ENCODE measurements around the gene CRYAB. TPM values are rescaled to one million over a fixed set of nuclear protein-coding genes. Genes with fewer than 3 reads are reported as not detected.

CRYAB gene
- total and polyA plus RNA-seq, 2 of the 4 experiments (the other 2 are of a cell fraction): 6.5 to 19.5 TPM

GRCh38 chr11:111939836-111940604, 28.4 kb upstream of the CRYAB start:
- H2AK9ac ChIP-seq (replicated peaks; ENCODE audit: low read depth, low read length, poor library complexity): no peak overlapping the region
- peak; percentile 94 for DNase-seq
- 0 out of 2 replicates have a peak overlapping the region, but pooled peaks have one; percentile 2 for H3K4ac ChIP-seq (ENCODE audit: low read depth, low read length)
- no peaks in the 10 kb centered on the region for H3K27me3 ChIP-seq (ENCODE audit: control insufficient read depth, insufficient read depth, low read length)
- peak; percentile 49 for ATAC-seq (ENCODE audit: low read depth)
- TF ChIP-seq RCOR1 (IDR thresholded peaks at IDR 0.05; ENCODE audit: insufficient replicate concordance, low read length) (peak; percentile 62), RAD21 (IDR thresholded peaks at IDR 0.05; ENCODE audit: low read length) (no peak), BHLHE40 (IDR thresholded peaks at IDR 0.05; ENCODE audit: low read depth, low read length) (no peak)
- H2AFZ ChIP-seq (replicated peaks; ENCODE audit: low read length, poor library complexity): no peak overlapping the region
- no peaks in the 10 kb centered on the region for H3K36me3 ChIP-seq (ENCODE audit: control insufficient read depth, insufficient read depth, low read length)
- in situ Hi-C loops (cut with MboI; ENCODE audit: low sequenced_read_pairs) (loop anchor here (5.0 kb wide), 1 partner anchor 37 kb away; no protein-coding TSS in a partner anchor), dilution Hi-C loops (cut with HindIII; ENCODE audit: low sequenced_read_pairs, unreplicated experiment) (no loop called here), intact Hi-C loops (cut with micrococcal nuclease) (no loop called here)
- no CpG with 5 or more reads among the region's 4 CpGs for WGBS, 2 experiments (ENCODE audit: extremely low coverage in 2 of 2, insufficient read length in 1 of 2)
- no TSS peak for BruUV-seq (replicated peaks)
- no peaks in the 10 kb centered on the region for H4K20me1 ChIP-seq (ENCODE audit: insufficient read depth, low read length)
- peak overlapping the region; percentile 50; the same call in 1 of the 2 replicates for H2AK5ac ChIP-seq (ENCODE audit: low read depth, low read length)
- peak overlapping the region; percentile 72 for H2BK5ac ChIP-seq (ENCODE audit: low read depth, low read length, poor library complexity, severe bottlenecking)
- no peaks in the 10 kb centered on the region for H3K9me3 ChIP-seq (ENCODE audit: control insufficient read depth, insufficient read depth, low read length)
- H3K4me3 ChIP-seq (ENCODE audit: insufficient read depth, low read depth, low read length): no peak overlapping the region
- H4K91ac ChIP-seq (ENCODE audit: insufficient read depth, low read depth, low read length): peak overlapping the region; percentile 30; the same call in 1 of the 2 replicates
- peaks cover 16 to 53% of the 10 kb centered on the region in 2 experiments for H3K79me1 ChIP-seq (ENCODE audit: low read depth in 1 of 2, low read length in 2 of 2)
- peak overlapping the region; percentile 18; the same call in 1 of the 2 replicates for H3K14ac ChIP-seq (replicated peaks; ENCODE audit: low read depth, low read length)
- peak overlapping the region in 1 of 2 experiments; percentile 20; a peak in 2 of 4 replicates for H4K8ac ChIP-seq (ENCODE audit: low read depth in 2 of 2, low read length in 2 of 2)
- peak overlapping the region; percentile 54 for H3K4me2 ChIP-seq (ENCODE audit: low read depth, low read length)
- H3K27ac ChIP-seq (ENCODE audit: insufficient read depth, low read length): peak overlapping the region; percentile 44; the same call in 1 of the 2 replicates
- H3K56ac ChIP-seq (ENCODE audit: extremely low read depth, insufficient read depth, low read length): no peak overlapping the region
- ChIA-PET CTCF (interaction anchor here (1.1 to 1.6 kb wide), 3 partner anchors 8 to 57 kb away, joined by 3 to 4 read pairs (median 4); no protein-coding TSS in a partner anchor), POLR2A (ENCODE audit: unreplicated experiment) (no interaction called here)
- peak overlapping the region; percentile 40; the same call in 1 of the 2 replicates for H4K5ac ChIP-seq (ENCODE audit: low read depth, low read length)
- H3K9me1 ChIP-seq (ENCODE audit: insufficient read depth, low read length): peaks cover 36% of the 10 kb centered on the region
- H3K9ac ChIP-seq (ENCODE audit: low read depth, low read length): no peak overlapping the region
- H3K4me1 ChIP-seq (ENCODE audit: control insufficient read depth, insufficient read depth, low read length): peaks cover 31% of the 10 kb centered on the region
- H2BK15ac ChIP-seq (ENCODE audit: low read depth, low read length): no peak overlapping the region
- H2BK120ac ChIP-seq (ENCODE audit: low read depth, low read length): peak overlapping the region; percentile 16; the same call in 1 of the 2 replicates
- peak overlapping the region; percentile 10; the same call in 1 of the 2 replicates for H3K23ac ChIP-seq (ENCODE audit: low read depth, low read length)
- peak overlapping the region; percentile 37; the same call in 1 of the 2 replicates for H3K18ac ChIP-seq (ENCODE audit: low read depth, low read length)
- H2BK20ac ChIP-seq (ENCODE audit: low read depth, low read length): peak overlapping the region; percentile 23; the same call in 1 of the 2 replicates
